Thyroid gland (tissue), 4 donors: Measurements from ENCODE around the gene FOXO6. TPM values are rescaled to one million over a fixed set of nuclear protein-coding genes. Genes with fewer than 3 reads are reported as not detected.

Source experiments
- DNase-seq, 2 donors: peaks; one replicate each; pipeline ENCODE4 v3.0.0-alpha.2; 2019
- H3K27ac ChIP-seq, 3 donors: fragments of 200-600 bp; sonication (generic); 1 replicate in 2 of 3; 2 replicates in 1 of 3; pipeline ENCODE4 v1.5.1; 2016 to 2019; ENCODE audit warnings: mild to moderate bottlenecking in 1 of 3, moderate library complexity in 1 of 3
- H3K27me3 ChIP-seq: fragments of 200-600 bp; sonication (generic); one replicate; pipeline ENCODE4 v1.5.1; 2019
- H3K36me3 ChIP-seq, 2 donors: fragments of 200-600 bp; sonication (generic); one replicate each; pipeline ENCODE4 v1.5.1; 2016 to 2019
- H3K4me1 ChIP-seq, 2 donors: fragments of 200-600 bp; sonication (generic); one replicate each; pipeline ENCODE4 v1.5.1; 2017 to 2019
- H3K4me3 ChIP-seq, 3 donors: fragments of 200-600 bp; sonication (generic); replicated peaks in 1 of 3; 1 replicate in 2 of 3; 2 replicates in 1 of 3; pipeline ENCODE4 v1.5.1; 2016; ENCODE audit warnings: mild to moderate bottlenecking in 1 of 3
- H3K9me3 ChIP-seq: fragments of 200-600 bp; sonication (generic); one replicate; pipeline ENCODE4 v1.5.1; 2017
- CTCF ChIP-seq, 6 experiments: fragments of 200-600 bp in 3 of 6; fragments of 450-650 bp in 3 of 6; sonication (generic) in 3 of 6; IDR thresholded peaks; one replicate each; pipeline ENCODE4 v1.5.1; 2016 to 2019; ENCODE audit warnings: antibody characterized with exemption in 6 of 6, mild to moderate bottlenecking in 2 of 6, inconsistent platforms in 1 of 6, moderate library complexity in 1 of 6
- POLR2A ChIP-seq, 2 donors: fragments of 450-650 bp; IDR thresholded peaks; one replicate each; pipeline ENCODE4 v1.6.1; 2017; ENCODE audit warnings: antibody characterized with exemption in 2 of 2, mild to moderate bottlenecking in 2 of 2, moderate library complexity in 1 of 2
- WGBS, 2 donors: methylation state at CpG; one replicate each; pipeline ENCODE4 v1.1.5; 2017; 5-methylcytosine and 5-hydroxymethylcytosine counted together
- intact Hi-C: fragments of 100-400 bp; cut with DNase I; formaldehyde crosslinking; loops from one replicate; pipeline ENCODE4 v1.15.1; 2023
- total RNA-seq, 4 donors: library from RNA; depleted of rRNA; stranded (reverse); fragments of >200 nt; gene quantifications; one replicate each; pipeline ENCODE4 v1.2.3, GENCODE V29; 2016

The FOXO6 gene
- total RNA-seq: 1 to 10 TPM; 1.1 to 4.2 (median 2.6) TPM

DNA sequence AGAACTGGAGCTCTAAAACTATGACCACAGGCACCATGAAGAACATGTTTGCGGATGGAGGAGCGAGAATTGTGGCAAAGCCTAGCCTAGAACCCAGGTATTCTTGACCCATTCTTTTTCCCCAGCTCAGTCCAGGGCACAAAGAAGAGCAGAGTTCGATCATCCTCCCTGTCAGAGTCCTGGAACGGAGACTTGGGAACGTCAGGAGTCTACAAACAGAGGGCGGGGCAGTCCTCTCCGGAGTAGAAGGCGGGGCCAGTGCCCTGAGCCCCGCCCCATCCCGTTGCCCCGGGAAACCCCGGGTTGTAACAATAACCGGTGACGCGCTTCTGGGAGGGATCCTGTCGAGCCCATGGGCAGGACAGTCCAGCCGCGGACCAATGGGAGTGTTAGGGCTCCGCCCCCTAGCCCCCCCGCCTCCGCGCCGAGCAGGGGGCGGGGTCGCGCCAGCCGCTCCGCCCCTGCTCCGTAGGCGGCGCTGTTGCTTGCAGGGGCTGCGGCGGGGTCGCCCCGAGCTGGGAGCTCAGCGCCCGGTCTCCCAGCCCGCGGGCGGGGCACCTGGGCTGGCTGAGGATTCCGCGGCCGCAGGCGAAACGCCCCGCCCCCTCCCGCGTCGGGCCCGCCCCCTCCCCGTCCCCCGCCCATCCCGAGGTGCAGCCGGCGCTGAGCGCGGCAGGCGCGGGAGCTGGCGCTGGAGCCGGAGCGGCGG, at the start of gene FOXO6:
Gene FOXO6 (plus strand): TSS at position 649 of the 709 bp plus-strand sequence.
- Histone ChIP-seq H3K36me3 (no peaks in the 10 kb centered on the region), H3K27ac (no peak within 1 kb of the TSS), H3K27me3 (no peaks in the 10 kb centered on the region), H3K9me3 (no peaks in the 10 kb centered on the region), H3K4me3 (peak within 1 kb of the TSS in 2 of 3 donors; percentile 2 to 54), H3K4me1 (peaks cover 13 to 28% of the 10 kb centered on the region in 2 donors)
- WGBS, 2 donors: 38 to 47% methylated on average over 3 to 4 of the region's 63 CpGs
- DNase-seq: peak; percentile 98 to 99
- intact Hi-C loops: no loop called here
- TF ChIP-seq POLR2A (IDR thresholded peaks at IDR 0.05) (no peak), CTCF (IDR thresholded peaks at IDR 0.05) (peak in 4 of 6 experiments; percentile 9 to 66 (median 58))

- Histone ChIP-seq H3K36me3 (no peaks in the 10 kb centered on the region), H3K4me3 (no peak overlapping the region), H3K9me3 (no peaks in the 10 kb centered on the region), H3K4me1 (no peaks in the 10 kb centered on the region), H3K27ac (no peak overlapping the region), H3K27me3 (no peaks in the 10 kb centered on the region)
- intact Hi-C loops: no loop called here
- WGBS, 2 donors: 81 to 89% methylated on average over 4 of the region's 4 CpGs
- TF ChIP-seq CTCF (IDR thresholded peaks at IDR 0.05) (no peak), POLR2A (IDR thresholded peaks at IDR 0.05) (no peak)
- no peak for DNase-seq
Measured at GRCh38 chr1:41312991-41313645, 48.1 kb upstream of the FOXO6 start.

DNA sequence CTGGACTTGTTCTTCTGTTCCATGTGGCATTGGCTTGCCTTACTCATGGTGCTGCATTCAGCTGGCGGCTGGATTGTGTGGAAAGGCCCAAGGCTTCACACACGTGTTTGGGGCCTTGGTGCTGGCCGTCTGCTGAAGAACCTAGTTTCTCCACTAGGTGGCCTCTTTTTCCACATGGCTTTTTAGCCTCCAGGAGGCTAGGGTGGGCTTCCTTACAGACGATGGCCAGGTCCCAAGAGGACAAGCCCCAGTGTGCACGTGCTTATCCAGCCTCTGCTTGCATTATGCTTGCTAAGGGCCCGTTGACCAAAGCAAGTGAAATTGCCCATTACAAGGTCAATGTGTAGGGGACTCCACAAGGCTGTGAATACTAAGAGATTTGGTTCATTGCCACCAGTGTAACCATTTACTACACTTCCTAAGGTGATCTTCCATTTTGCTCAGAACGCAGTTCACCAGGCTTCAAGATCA, 47.5 kb upstream of the FOXO6 start:
- no peaks in the 10 kb centered on the region for H3K4me1 ChIP-seq
- WGBS, 2 donors: 54 to 65% methylated on average over 7 of the region's 7 CpGs
- no peaks in the 10 kb centered on the region for H3K27me3 ChIP-seq
- no peaks in the 10 kb centered on the region for H3K36me3 ChIP-seq
- no peak overlapping the region for H3K27ac ChIP-seq
- no peak overlapping the region for H3K4me3 ChIP-seq
- peak in 1 of 2 donors; percentile 8 for DNase-seq
- H3K9me3 ChIP-seq: no peaks in the 10 kb centered on the region
- TF ChIP-seq POLR2A (IDR thresholded peaks at IDR 0.05) (no peak), CTCF (IDR thresholded peaks at IDR 0.05) (peak in 4 of 6 experiments; percentile 23 to 55 (median 38))
- intact Hi-C loops: no loop called here

- WGBS, 2 donors: 75 to 76% methylated on average over 11 of the region's 11 CpGs
- intact Hi-C loops: no loop called here
Measured at GRCh38 chr1:41314376-41315145, 46.7 kb upstream of the FOXO6 start.

More at GRCh38 chr1:41314376-41315145, 46.7 kb upstream of the FOXO6 start:
- Histone ChIP-seq H3K27ac (no peak overlapping the region), H3K36me3 (no peaks in the 10 kb centered on the region), H3K4me1 (peaks cover 0 to 6% of the 10 kb centered on the region in 2 donors), H3K4me3 (no peak overlapping the region), H3K27me3 (no peaks in the 10 kb centered on the region), H3K9me3 (no peaks in the 10 kb centered on the region)
- DNase-seq: no peak
- TF ChIP-seq POLR2A (IDR thresholded peaks at IDR 0.05): no peak
- no peak for TF ChIP-seq CTCF (IDR thresholded peaks at IDR 0.05)
